HG02798 (cell line): Measurements from ENCODE around the gene C20orf202.

ENCODE experiments used
- ATAC-seq: cut with Tn5 transposase; IDR thresholded peaks from one replicate; pipeline ENCODE4 v1.9.1; 2021; ENCODE audit warnings: mild to moderate bottlenecking; ENCODE audit not compliant: unreplicated experiment, poor library complexity

The C20orf202 gene

GRCh38 chr20:1183153-1183552 lies 20.1 kb upstream of the C20orf202 start:
- no peak for ATAC-seq

- ATAC-seq: no peak
These were observed 19.0 kb upstream of the C20orf202 start for GRCh38 chr20:1184260-1184637.

- no peak for ATAC-seq
These were observed 18.5 kb upstream of the C20orf202 start, which contains the start of gene TMEM74B for GRCh38 chr20:1184638-1185315. TSS of gene TMEM74B (minus strand) at chr20:1184981. CDS start at chr20:1183801, 1,180 bp downstream.

- ATAC-seq: no peak
These were observed 17.9 kb upstream of the C20orf202 start for GRCh38 chr20:1185316-1185741.

- ATAC-seq: no peak
These were observed 17.4 kb upstream of the C20orf202 start for GRCh38 chr20:1185790-1186334.

- no peak for ATAC-seq
These were observed 16.8 kb upstream of the C20orf202 start for GRCh38 chr20:1186367-1186991.

GRCh38 chr20:1187605-1188171 lies 15.6 kb upstream of the C20orf202 start:
- no peak for ATAC-seq

- no peak for ATAC-seq
These were observed 14.9 kb upstream of the C20orf202 start for GRCh38 chr20:1188347-1188746.

- ATAC-seq: no peak
These were observed 13.4 kb upstream of the C20orf202 start for GRCh38 chr20:1189827-1190226.

GRCh38 chr20:1190847-1191246 lies 12.4 kb upstream of the C20orf202 start:
- no peak for ATAC-seq

GRCh38 chr20:1191299-1191698 lies 12.0 kb upstream of the C20orf202 start:
- no peak for ATAC-seq

- ATAC-seq: no peak
These were observed 8.0 kb upstream of the C20orf202 start for GRCh38 chr20:1195226-1195625.

GRCh38 chr20:1196634-1197033 lies 6.6 kb upstream of the C20orf202 start:
- ATAC-seq: no peak

- ATAC-seq: no peak
These were observed 5.5 kb upstream of the C20orf202 start for GRCh38 chr20:1197801-1198200.

GRCh38 chr20:1198751-1199150 lies 4.5 kb upstream of the C20orf202 start:
- ATAC-seq: no peak

GRCh38 chr20:1199212-1199873 lies 3.9 kb upstream of the C20orf202 start:
- ATAC-seq: no peak

GRCh38 chr20:1199964-1200363 lies 3.3 kb upstream of the C20orf202 start:
- ATAC-seq: no peak

GRCh38 chr20:1203630-1204029 lies 376 bp downstream of the C20orf202 start:
- no peak for ATAC-seq

GRCh38 chr20:1204113-1204512 lies 859 bp downstream of the C20orf202 start:
- no peak for ATAC-seq

GRCh38 chr20:1204576-1204975 lies 1.3 kb downstream of the C20orf202 start:
- ATAC-seq: no peak

GRCh38 chr20:1205802-1206201 lies 2.5 kb downstream of the C20orf202 start:
- no peak for ATAC-seq
